NCI-H2196 treated with DMSO at 0.1 percent for 48 hours (cell line): ENCODE data around the gene SNAP23.

Experiments used
- DNase-seq: peaks from one replicate; lab custom pipeline; 2025; ENCODE audit not compliant: unreplicated experiment; lab: John Stamatoyannopoulos, UW

Gene SNAP23

DNA sequence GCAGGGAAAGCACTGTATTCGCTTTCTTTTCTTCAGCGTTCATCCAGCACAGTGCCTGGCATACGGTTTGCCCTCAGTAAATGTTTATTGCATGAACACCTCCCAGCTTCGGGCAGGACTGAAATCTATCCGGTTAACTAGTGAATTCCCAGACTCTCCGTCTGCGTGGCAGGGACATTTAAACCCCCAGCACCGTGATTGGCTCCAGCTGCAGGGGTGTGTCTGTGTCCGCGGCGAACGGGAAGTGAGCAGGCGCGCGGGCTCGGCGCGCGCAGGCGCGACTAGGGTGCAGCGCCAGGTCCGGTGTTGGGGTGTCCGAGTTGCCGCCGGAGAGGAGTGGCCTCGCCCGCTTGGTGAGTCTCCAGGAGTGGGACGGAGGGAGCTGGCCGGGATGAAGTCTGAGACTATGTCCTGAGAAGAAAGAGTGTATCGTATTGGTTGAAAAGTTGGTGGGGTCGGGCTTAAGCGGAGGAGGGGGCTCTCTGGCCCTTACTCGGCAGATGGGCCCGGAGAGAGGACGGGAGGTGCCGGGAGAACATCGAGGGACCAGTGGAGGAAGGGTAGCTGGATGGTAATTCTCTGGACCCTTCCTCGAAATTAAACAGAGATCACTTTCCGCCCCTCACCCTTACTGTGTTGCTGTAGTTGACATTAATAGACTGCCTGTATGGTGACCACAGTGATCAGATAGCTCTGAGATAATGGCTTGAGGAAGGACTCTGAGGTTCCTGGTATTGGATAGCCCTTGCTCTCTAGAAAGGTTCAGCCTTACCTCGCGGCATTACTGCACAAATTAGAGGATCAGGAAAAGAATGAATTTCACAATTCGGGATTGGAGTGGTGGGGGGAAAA, at the start of gene SNAP23:
SNAP23 (plus strand) TSS at position 274 of the 852 bp plus-strand sequence. CDS start 16,213 bp downstream, outside the sequence.
- DNase-seq: peak; percentile 53

DNA sequence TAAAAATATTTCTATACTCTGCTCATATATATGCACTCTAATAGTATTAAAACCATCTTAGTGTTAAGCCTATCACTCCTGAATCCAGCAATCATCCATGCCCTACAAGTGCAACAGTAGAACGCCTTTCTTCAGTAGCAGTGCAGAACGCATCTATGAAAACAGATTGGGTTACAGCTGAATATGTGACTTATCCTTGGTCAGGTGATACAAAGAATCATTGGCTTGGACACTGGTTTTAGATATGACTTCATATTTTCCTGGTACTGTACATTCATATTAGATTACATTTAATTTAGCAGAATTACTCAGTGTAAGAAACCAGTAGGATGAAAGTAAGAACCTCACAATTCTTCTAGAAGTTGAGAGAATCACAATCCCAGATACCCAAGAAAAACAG, 47.8 kb upstream of the SNAP23 start:
- DNase-seq: no peak

DNA sequence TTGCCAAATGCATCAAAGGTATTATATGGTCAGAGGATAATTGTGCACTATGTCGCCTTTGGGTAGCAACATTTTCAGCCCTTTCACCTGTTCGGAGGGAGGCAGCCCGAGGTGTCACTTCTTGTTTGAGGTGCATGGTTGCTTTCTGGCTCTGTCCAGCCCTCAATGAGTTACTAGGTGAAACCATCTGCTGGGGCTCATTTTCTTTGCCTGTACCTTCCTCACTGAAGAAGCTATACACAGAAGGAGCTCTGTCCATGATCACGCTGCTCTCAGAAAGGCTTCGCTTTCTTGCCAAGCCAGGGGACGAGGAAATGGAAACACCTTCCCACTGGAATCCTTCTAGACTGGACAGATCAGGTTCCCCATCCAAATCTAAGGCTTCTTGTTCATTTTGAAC, 47.2 kb upstream of the SNAP23 start:
- DNase-seq: no peak

DNA sequence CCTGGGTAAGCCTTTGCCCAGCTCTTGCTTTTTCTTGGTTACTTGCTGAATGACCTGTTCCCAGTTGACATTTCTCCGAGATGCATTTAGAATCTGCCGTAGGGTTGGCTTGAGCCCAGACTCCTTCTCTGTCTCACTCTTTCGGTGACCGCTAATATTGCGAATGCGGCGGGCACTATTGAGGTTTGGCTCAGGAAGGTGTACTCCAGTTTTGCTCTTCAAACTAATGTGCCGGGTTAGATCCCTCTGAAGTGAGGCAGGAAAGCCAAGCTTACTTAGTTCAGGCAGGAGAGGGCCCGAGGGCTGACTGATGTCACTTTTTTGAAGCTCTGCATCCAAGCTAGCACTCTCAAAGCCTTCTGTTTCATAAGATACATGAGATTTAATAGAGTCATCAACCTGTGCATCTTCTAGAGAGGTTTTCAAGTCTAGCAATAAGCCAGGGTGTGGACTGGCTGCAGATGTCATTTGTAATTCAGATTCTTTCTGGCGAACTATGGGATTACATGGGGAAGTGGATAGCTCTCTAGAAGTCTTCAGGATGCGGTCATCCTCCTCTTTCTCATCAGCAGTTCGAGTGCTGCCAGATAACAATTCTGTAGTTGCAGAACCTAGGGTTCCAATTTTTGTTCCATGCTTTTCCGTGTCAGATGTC, 45.5 kb upstream of the SNAP23 start:
- DNase-seq: no peak

DNA sequence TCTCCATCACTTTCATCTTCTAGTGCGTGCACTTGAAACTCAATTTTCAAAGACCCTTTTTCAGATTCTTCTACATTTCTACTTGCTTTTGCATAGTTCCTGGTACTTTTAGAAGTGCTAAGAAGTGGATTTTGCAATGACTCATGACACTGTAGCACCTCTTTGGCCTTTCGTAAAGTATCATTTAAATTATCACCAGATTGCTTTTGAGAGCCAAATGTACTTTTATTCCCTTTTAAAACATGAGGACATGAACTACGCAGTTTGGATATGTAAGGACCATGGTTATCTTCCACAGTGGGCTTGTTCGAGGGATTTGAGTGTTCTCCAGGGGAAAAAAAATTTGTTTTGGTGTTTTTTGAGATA, 45.0 kb upstream of the SNAP23 start:
- no peak for DNase-seq

DNA sequence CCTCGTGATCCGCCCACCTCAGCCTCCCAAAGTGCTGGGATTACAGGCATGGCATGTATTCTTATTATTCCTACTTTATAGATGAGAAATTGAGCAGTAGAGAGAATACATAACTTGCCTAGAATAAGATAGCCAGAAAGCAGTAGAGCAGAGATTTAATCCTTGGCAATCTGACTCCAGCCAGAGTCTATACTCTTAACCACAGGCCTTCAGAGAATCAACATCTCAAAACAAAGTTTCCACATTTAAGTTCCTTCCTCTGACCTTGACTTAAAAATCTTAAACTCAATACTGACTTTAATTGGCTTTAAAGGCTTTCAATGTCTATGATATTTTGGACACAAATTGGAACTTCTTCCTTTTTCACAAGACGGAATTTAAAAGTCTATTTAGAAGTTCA, 41.6 kb upstream of the SNAP23 start:
- DNase-seq: no peak

DNA sequence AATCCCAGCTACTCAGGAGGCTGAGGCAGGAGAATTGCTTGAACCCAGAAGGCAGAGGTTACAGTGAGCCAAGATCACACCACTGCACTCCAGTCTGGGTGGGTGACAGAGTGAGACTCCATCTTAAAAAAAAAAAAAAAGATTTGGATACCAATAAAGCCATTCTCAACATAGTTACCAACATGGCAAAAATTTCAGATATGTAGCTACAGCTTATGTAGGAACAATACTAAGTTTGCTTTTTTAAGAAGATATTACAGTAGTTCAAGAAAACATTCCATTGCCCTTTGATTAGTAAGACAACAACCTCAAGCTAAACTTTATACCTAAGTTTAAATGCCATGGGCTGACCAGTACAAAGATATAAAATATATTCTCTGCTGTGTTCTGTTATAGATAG, 38.9 kb upstream of the SNAP23 start:
- no peak for DNase-seq

DNA sequence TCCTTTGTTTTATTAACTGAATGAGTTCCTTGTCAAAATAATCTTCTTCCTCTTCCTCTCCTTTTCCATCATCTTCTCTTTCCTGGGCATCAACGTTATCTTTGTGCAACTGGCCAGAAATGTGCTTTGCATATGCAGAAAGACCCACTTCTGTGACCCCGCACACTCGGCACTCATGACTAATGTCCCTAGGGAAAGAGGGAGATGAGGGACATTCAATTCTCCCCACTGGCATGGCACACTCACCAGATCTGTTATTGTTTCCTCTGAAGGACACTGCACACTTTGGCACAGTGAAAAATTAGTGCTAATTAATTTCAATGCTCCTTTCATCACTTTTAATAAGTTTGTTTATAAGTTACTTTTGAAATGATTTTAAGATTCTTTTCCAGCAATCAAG, 38.5 kb upstream of the SNAP23 start:
- no peak for DNase-seq

DNA sequence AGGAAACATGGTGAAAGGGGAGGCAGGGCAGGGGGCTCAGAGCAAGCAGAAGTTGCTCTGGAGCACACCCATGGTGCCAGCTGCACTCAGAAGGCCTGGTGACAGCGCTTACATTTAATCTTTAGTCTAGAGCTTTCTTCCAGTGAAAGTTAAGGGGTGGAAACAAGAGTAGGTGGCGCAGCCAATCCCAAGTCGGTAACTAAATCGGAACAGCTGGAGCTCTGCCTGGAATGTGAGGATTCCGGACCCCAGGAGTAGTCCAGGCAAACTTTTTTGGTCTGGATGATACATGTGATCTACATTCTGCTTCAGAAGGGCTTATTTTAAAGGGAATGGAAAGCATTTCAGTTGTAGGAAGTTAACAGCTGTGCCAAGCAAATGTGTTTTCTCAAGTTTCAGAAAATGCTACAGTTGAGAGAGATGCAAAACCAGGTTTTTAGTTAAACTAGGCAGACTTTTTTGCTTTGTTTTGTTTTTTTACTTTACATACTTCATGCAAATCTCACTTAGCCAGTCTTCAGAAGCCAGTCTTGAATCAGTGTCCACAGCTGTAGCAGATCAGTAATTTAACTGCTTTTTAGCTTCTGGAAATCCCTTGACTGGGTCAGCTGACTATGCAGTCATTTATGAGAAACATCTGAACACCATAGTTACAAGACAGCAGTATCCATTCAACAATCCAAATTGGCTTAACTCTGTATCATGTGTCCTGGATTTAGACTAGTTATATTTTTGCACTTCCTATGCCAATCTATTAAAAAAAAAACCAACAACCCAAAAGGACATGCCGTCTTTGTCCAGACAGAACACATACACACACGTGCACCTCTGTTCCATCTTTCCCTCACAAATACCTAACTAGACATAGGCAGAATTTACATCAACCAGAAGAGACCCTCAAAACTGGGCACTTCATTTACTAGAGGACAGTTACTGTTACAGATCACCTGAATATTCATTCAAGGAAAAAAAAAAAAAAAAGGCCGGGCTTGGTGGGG, 37.7 kb upstream of the SNAP23 start:
- no peak for DNase-seq

DNA sequence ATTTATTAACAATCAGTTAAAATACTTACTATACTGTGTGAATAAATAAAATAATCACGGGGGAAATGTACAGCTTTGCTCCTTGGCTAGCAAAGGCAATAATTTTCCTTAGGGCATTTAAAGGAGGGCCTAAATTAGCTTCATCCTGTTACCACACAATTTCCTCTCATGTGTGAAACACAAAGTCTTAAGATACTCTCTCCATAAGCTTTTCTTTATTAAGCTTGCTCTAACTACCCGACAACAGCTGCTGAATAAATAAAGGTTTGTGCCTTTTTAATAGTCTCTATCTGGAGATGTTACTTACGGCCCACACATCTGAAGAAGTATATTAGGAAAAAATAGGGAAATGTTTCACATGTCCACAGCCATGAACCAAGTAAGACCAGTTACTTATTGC, 34.2 kb upstream of the SNAP23 start:
- no peak for DNase-seq

DNA sequence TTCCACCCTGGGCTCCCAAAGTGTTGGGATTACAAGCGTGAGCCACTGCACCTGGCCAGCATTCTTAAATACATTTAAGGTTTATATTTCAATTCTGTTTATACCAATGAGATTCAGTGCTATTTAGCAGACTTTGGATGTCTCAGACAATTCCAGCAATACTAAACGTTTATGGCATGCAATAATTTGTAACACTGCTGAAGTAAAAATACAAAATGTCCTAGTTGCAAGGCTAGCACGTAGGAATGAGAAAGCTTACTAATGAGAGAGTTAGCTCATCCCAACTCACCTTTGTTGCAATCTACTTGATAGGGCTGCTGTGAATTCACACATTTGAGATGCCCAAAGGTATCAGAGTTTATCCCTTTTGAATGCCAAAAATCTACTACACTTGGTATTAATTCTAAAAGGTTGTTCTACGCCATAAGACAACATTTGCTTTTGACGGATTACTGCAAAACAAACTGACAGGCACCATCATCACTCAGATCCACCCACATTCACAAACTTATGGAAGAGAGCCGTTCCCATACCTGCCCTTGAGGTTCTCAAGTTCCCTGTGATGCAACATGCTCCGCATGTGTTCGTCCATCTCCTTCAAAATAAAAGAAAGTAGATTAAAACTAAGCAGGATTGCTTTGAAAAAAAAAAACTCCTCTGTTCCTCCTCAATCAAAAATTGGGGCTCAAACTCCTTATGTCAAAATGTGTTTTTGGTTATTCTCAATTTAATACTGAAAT, 29.7 kb upstream of the SNAP23 start:
- DNase-seq: no peak

DNA sequence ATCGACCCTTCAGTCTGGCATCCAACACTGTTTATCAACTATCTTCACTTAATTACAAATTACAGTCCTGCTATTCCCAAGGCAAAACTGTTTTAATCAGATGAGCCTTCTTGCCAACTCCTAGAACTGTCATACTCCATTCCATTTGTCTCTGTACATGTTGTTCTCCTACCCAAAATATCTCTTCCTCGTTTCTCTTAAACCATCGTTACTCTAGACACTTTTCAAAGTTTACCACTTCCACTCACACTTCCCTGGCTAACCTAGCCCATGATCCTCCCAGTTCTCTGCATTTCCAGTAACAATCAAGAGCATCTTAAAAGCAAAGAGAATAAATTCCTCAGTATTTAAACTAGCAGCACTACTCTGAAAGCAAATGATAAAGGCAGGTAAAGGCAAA, 24.4 kb upstream of the SNAP23 start:
- DNase-seq: no peak

DNA sequence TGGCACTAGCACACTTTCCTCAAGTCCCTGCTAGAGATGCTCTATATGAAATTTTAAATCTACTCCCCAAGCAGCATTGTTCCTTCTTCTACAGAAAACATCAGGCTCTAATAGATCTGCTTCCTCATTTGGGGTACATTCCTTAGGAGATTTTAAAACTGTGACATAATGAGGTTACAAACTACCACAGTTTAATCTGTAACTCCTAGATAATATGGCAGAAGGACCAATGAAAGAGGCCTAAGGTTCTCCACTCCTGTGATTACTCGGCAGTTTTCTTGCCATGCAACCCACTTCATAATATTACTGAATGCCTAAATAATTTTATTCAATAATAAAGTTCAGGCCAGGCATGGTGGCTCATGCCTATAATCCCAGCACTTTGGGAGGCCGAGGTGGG, 20.6 kb upstream of the SNAP23 start:
- DNase-seq: no peak

DNA sequence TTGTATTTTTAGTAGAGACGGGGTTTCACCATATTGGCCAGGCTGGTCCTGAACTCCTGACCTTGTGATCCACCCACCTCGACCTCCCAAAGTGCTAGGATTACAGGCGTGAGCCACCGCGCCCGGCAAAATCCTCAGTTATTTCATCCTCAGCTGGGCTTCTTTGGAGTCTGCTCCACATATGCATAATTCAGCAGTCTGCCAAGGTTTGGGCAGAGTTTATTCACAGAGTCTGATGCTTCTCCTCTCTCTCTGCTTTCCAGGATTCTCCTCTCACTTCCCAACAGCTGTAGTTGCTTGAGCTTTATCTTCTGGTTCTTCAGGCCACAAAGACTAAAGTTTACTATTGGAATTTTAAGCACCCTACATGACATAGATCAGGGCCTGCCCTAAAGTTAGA, 12.7 kb upstream of the SNAP23 start:
- no peak for DNase-seq

DNA sequence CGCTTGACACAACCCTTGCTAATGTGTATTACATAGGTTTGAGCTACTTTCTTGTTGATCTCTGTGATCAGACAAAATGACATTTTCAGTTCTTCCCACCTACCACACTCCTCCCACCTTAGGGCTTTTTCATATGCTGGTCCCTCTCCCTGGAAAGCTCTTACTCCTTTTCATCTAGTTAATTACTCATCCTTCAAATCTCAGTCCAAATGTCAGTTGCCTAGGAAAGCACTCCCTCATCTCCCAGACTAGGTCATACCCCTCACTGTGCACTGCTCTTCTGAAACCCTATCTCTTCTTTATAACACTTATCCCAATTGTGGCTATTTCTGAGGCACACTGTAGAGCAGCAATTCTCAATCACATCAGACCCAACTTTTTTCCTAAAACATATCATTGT, 11.8 kb upstream of the SNAP23 start:
- no peak for DNase-seq

DNA sequence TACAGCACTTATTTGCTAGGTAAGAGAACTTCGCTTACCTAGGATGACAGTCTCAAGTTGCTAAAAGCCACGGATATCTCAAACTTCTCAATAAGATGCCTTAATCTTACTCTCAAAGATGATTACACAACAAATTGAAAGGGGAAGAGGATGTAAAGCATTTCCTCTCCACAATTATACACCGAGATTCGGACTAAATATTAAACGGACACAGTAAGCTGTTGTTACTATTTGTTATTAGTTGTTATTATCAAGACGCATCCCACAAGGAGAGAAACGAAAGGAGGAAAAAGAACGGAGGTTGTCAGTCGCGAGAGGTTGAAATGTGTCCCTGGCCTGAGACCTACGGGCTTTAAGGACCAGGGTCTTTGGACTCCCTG, 5.2 kb upstream of the SNAP23 start:
- no peak for DNase-seq

DNA sequence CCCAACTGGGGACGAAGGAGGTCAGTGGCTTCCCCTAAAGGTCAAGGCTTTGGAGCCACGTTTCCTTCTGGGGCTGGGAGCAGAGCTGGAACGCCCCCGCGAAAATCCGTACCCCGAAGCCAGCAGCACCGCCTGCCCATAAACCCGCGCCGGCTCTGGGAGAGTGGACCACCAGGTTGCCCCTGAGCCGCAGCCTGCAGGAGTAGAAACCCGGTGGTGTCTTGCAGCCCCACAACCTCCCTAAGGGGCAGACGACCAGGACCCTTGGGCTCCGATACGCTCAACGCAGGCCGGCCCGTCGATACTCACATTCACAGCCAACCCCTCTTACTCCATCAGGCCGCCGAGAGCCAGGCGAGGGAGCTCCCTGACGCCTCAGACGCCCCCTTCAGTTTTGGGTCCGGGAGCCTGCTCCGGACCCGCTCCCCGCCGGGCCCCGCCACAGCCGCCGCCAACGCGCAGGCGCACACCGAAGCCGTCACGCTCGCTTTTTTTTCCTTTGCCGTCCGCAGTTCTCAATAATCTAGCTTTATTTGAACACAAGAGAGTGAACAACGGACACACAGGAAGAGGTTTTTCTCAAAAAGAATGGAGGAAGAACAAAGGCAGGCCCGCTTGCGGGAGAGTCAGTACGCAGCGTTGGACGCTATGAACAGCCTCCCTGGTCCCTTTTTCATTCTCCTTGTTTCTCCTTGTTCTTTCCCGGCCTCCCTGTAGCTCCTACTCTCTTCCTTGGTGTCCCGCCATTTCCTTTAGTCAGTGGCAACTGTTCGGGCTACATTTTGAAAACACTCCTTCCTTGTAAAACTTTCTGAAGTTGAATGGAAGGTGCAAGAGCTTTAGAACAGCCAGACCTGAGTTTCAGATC, 4.5 kb upstream of the SNAP23 start, which contains the start of gene ZNF106:
ZNF106 (minus strand) TSS at position 471 of the 868 bp plus-strand sequence. CDS start 18,852 bp downstream, outside the sequence.
- DNase-seq: peak; percentile 45

DNA sequence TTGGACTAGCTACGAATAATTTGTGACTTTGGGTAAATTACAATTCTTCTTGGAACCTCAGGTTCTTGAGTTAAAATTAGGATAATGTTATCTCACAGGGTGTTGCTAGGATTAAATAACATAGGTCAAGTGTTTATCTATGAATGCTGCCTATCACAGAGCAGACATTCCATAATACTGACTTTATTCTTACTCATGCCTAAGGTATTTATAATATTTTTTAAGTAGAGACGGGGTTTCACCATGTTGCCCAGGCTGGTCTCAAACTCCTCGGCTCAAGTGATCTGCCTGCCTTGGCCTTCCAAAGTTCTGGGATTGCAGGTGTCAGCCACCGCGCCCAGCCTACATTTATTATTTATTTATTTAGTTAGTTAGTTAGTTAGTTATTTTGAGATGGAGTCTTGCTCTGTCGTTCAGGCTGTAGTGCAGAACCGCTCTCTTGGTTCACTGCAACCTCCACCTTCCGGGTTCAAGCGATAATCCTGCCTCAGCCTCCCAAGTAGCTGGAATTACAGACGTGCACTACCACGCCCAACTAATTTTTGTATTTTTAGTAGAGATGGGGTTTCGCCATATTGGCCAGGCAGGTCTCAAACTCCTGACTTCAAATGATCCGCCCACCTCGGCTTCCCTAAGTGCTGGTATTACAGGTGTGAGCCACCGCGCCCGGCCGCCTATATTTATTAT, 3.8 kb upstream of the SNAP23 start:
- no peak for DNase-seq

DNA sequence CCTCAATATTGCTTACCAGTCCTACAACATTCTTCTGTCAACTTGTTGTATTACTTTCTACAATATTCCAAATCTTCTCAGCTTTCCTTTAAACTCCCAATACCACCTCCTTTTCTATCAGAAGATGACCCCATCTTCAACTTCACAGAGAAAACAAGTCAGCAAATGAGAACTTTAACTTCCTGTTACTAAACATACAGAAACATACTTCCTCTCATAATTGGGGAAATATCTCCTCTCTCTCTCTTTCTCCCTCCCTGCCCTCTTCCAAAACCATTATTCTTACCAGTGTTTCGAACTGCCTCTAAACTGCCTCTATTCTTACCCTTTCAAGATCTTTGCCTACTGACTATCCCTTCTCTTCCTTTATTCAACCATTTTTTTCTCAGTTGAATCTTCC, 1.8 kb upstream of the SNAP23 start:
- no peak for DNase-seq
